ENCODE results near the gene ARHGAP21. TPM values are rescaled to one million over a fixed set of nuclear protein-coding genes. Genes with fewer than 3 reads are reported as not detected.

The ARHGAP21 gene
- total and polyA plus RNA-seq, 9 of the 15 experiments (the other 6 are each of a cell fraction or from before 2014, with no cell fraction given): 13.6 to 145 (median 60.8) TPM

- 42% methylated on average over 8 of the region's 8 CpGs for WGBS (ENCODE audit: insufficient coverage, low coverage, missing lambda C conversion rate)
- no peak for ATAC-seq
- no peak overlapping the region for H3K9ac ChIP-seq (ENCODE audit: insufficient read depth in 1 of 2, low read depth in 2 of 2, low read length in 2 of 2)
- H3K27me3 ChIP-seq (ENCODE audit: control insufficient read depth in 2 of 2, insufficient read depth in 2 of 2, low read length in 2 of 2): no peaks in the 10 kb centered on the region
- H3K9me3 ChIP-seq (replicated peaks; ENCODE audit: control insufficient read depth, insufficient read depth, low read depth, low read length): no peaks in the 10 kb centered on the region
- CTCF ChIA-PET (ENCODE audit: low intra/inter-chr PET ratio): no interaction called here
- no peak for DNase-seq (ENCODE audit: extremely low read depth in 1 of 4, low spot score in 3 of 4)
- H4K20me1 ChIP-seq (replicated peaks; ENCODE audit: control insufficient read depth, insufficient read depth, low read length): no peaks in the 10 kb centered on the region
- no TSS peak for BruUV-seq (replicated peaks)
- intact Hi-C loops (cut with micrococcal nuclease) (no loop called here), in situ Hi-C loops (cut with MboI) (no loop called here)
- no peaks in the 10 kb centered on the region for H3K9me1 ChIP-seq (ENCODE audit: control insufficient read depth, insufficient read depth, low read length)
- POLR2A ChIA-PET: interaction anchor here (1.0 to 1.5 kb wide), 3 partner anchors 9 to 15 kb away, joined by 3 to 4 read pairs (median 4); no protein-coding TSS in a partner anchor
- H3K4me2 ChIP-seq (ENCODE audit: insufficient read depth, low read length): no peak overlapping the region
- no peaks in the 10 kb centered on the region; a peak in 1 of 5 replicates for H3K4me1 ChIP-seq (replicated peaks in 1 of 2; ENCODE audit: control insufficient read depth in 2 of 2, insufficient read depth in 2 of 2, low read length in 2 of 2)
- H3K36me3 ChIP-seq (ENCODE audit: control insufficient read depth, insufficient read depth, low read length): no peaks in the 10 kb centered on the region
- H3K79me2 ChIP-seq (ENCODE audit: control insufficient read depth, insufficient read depth, low read length): no peaks in the 10 kb centered on the region
- H2AFZ ChIP-seq (ENCODE audit: low read depth, low read length): no peak overlapping the region
- H3K4me3 ChIP-seq: no peak overlapping the region
- TF ChIP-seq FOXA3 (CRISPR knock-in tag; conservative IDR thresholded peaks at IDR 0.05 in 1 of 2, IDR thresholded peaks at IDR 0.05 in 1 of 2) (peak in 1 of 2 experiments; percentile 59; a peak in 2 of 4 replicates), MEIS2 (IDR thresholded peaks at IDR 0.05; ENCODE audit: partially characterized antibody) (peak; percentile 16), CBX1 (IDR thresholded peaks at IDR 0.05; ENCODE audit: low read depth) (no peak), ETV1 (tag; conservative IDR thresholded peaks at IDR 0.05; ENCODE audit: low read depth) (peak; percentile 28; the same call in 1 of the 2 replicates), MAZ (CRISPR knock-in tag; conservative IDR thresholded peaks at IDR 0.05 in 1 of 2, IDR thresholded peaks at IDR 0.05 in 1 of 2) (no peak), NEUROD1 (IDR thresholded peaks at IDR 0.05; ENCODE audit: borderline replicate concordance, low read depth, low read length, partially characterized antibody) (no peak)
- TF ChIP-seq, protein P1, sequence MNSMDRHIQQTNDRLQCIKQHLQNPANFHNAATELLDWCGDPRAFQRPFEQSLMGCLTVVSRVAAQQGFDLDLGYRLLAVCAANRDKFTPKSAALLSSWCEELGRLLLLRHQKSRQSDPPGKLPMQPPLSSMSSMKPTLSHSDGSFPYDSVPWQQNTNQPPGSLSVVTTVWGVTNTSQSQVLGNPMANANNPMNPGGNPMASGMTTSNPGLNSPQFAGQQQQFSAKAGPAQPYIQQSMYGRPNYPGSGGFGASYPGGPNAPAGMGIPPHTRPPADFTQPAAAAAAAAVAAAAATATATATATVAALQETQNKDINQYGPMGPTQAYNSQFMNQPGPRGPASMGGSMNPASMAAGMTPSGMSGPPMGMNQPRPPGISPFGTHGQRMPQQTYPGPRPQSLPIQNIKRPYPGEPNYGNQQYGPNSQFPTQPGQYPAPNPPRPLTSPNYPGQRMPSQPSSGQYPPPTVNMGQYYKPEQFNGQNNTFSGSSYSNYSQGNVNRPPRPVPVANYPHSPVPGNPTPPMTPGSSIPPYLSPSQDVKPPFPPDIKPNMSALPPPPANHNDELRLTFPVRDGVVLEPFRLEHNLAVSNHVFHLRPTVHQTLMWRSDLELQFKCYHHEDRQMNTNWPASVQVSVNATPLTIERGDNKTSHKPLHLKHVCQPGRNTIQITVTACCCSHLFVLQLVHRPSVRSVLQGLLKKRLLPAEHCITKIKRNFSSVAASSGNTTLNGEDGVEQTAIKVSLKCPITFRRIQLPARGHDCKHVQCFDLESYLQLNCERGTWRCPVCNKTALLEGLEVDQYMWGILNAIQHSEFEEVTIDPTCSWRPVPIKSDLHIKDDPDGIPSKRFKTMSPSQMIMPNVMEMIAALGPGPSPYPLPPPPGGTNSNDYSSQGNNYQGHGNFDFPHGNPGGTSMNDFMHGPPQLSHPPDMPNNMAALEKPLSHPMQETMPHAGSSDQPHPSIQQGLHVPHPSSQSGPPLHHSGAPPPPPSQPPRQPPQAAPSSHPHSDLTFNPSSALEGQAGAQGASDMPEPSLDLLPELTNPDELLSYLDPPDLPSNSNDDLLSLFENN (IDR thresholded peaks at IDR 0.05; ENCODE audit: low read depth in 2 of 2, low read length in 2 of 2): no peak
- peak overlapping the region; percentile 35; the same call in 1 of the 3 replicates for H3K27ac ChIP-seq (ENCODE audit: extremely low read depth, low read depth, low read length)
- no peak for FAIRE-seq
Measured at GRCh38 chr10:24762161-24762924, 38.7 kb upstream of the ARHGAP21 start.
